ENCODE results near the gene STAT6.

DNA sequence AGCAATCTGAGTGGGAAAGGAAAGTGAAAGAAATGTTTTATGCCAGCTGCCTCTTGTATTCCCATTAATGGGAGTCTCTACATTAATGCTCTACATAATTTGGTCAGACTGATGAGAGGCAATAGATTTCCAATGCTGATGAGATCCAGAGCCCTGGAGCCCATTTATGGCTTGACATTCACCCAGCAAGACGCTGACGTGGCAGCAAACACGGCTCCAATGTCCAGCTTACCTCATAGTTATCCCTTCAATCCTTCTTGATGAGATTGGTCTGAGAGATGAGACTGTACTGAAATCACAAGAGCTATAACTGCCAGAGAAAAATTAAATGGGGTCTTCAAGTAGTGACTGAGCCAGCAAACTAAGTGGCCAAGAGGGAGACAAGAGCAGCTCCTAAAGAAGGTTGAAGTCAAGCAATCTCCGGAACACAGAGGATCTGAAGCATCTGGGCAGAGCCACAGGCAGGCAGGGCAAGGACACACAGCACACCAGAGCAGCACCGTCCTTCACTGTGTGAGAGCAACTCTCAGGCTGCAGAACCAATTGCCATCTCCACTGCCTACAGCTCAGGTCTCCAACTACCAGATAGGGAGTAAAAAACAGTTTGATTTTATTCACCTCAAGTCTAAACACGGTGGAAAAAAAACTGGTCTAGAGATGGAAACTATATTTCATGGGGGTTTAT lies 54.0 kb downstream of the STAT6 start:
- TF ChIP-seq, protein P1, sequence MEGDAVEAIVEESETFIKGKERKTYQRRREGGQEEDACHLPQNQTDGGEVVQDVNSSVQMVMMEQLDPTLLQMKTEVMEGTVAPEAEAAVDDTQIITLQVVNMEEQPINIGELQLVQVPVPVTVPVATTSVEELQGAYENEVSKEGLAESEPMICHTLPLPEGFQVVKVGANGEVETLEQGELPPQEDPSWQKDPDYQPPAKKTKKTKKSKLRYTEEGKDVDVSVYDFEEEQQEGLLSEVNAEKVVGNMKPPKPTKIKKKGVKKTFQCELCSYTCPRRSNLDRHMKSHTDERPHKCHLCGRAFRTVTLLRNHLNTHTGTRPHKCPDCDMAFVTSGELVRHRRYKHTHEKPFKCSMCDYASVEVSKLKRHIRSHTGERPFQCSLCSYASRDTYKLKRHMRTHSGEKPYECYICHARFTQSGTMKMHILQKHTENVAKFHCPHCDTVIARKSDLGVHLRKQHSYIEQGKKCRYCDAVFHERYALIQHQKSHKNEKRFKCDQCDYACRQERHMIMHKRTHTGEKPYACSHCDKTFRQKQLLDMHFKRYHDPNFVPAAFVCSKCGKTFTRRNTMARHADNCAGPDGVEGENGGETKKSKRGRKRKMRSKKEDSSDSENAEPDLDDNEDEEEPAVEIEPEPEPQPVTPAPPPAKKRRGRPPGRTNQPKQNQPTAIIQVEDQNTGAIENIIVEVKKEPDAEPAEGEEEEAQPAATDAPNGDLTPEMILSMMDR (optimal IDR thresholded peaks at IDR 0.05 in 1 of 3, IDR thresholded peaks at IDR 0.05 in 1 of 3, conservative IDR thresholded peaks at IDR 0.05 in 1 of 3; ENCODE audit: extremely low read depth in 1 of 3, insufficient read depth in 2 of 3, low read length in 3 of 3) = no peak
- no peak for TF ChIP-seq EZH2 (IDR thresholded peaks at IDR 0.05; ENCODE audit: low read length)

Data from keratinocyte (primary cell).